Stimulated activated naive B cell treated with anti-CD40 and anti-IgM and Interleukin-4, amounts not matched to agents 10 μg/mL and 1 μg/mL and 100 μg/mL, for 72 hours (primary cell): Measurements from ENCODE around the gene AP4E1.
"Not testable (repeated sequence)": the region's sequence is repeated elsewhere in the genome, so short reads cannot be mapped to it uniquely, and the experiment has no call there.

Experiments
- ATAC-seq, 2 donors: fragments of 150-1000 bp; cut with Tn5 transposase; replicated peaks; 2 replicates each; pipeline ENCODE4 v1.10.0; 2021; ENCODE audit warnings: moderate library complexity in 1 of 2
- DNase-seq: peaks from one replicate; pipeline ENCODE4 v3.0.0; 2021
- H3K27ac Mint-ChIP-seq: one replicate; pipeline ENCODE4 v1.8.0; 2022; ENCODE audit warnings: mild to moderate bottlenecking, mixed read lengths
- H3K27me3 Mint-ChIP-seq, 2 donors: one replicate each; pipeline ENCODE4 v1.8.0; 2022; ENCODE audit warnings: mixed read lengths in 2 of 2
- H3K36me3 Mint-ChIP-seq, 2 donors: one replicate each; pipeline ENCODE4 v1.8.0; 2022; ENCODE audit warnings: mixed read lengths in 2 of 2, mild to moderate bottlenecking in 1 of 2
- H3K4me1 Mint-ChIP-seq, 2 donors: one replicate each; pipeline ENCODE4 v1.8.0; 2022; ENCODE audit warnings: mixed read lengths in 2 of 2, mild to moderate bottlenecking in 1 of 2
- H3K4me3 Mint-ChIP-seq, 2 donors: one replicate each; pipeline ENCODE4 v1.8.0; 2022; ENCODE audit warnings: mild to moderate bottlenecking in 2 of 2, mixed read lengths in 2 of 2, moderate library complexity in 1 of 2
- H3K9me3 Mint-ChIP-seq, 2 donors: one replicate each; pipeline ENCODE4 v1.8.0; 2022; ENCODE audit warnings: mixed read lengths in 2 of 2, mild to moderate bottlenecking in 1 of 2

The AP4E1 gene

GRCh38 chr15:51037474-51037873 is 129.0 kb downstream of the AP4E1 start:
- ATAC-seq, DNase-seq, H3K36me3 Mint-ChIP-seq, H3K27ac Mint-ChIP-seq, H3K27me3 Mint-ChIP-seq, H3K4me3 Mint-ChIP-seq, H3K9me3 Mint-ChIP-seq, H3K4me1 Mint-ChIP-seq: not testable (repeated sequence)

- no peak for DNase-seq
- H3K36me3 Mint-ChIP-seq = peaks cover 6% of the 10 kb centered on the region in 2 donors
- no peaks in the 10 kb centered on the region for H3K4me1 Mint-ChIP-seq
- no peaks in the 10 kb centered on the region for H3K9me3 Mint-ChIP-seq
- no peak overlapping the region for H3K4me3 Mint-ChIP-seq
- H3K27ac Mint-ChIP-seq = no peak overlapping the region
- H3K27me3 Mint-ChIP-seq = no peaks in the 10 kb centered on the region
- ATAC-seq = no peak
These were observed 129.9 kb downstream of the AP4E1 start for GRCh38 chr15:51038162-51038973.

GRCh38 chr15:51038974-51039319 is 130.5 kb downstream of the AP4E1 start:
- peaks cover 0 to 3% of the 10 kb centered on the region in 2 donors for H3K27me3 Mint-ChIP-seq
- DNase-seq = no peak
- H3K36me3 Mint-ChIP-seq = peaks cover 6% of the 10 kb centered on the region in 2 donors
- ATAC-seq = no peak
- no peak overlapping the region for H3K27ac Mint-ChIP-seq
- no peak overlapping the region for H3K4me3 Mint-ChIP-seq
- no peaks in the 10 kb centered on the region for H3K4me1 Mint-ChIP-seq
- peaks cover 0 to 2% of the 10 kb centered on the region in 2 donors for H3K9me3 Mint-ChIP-seq

DNA sequence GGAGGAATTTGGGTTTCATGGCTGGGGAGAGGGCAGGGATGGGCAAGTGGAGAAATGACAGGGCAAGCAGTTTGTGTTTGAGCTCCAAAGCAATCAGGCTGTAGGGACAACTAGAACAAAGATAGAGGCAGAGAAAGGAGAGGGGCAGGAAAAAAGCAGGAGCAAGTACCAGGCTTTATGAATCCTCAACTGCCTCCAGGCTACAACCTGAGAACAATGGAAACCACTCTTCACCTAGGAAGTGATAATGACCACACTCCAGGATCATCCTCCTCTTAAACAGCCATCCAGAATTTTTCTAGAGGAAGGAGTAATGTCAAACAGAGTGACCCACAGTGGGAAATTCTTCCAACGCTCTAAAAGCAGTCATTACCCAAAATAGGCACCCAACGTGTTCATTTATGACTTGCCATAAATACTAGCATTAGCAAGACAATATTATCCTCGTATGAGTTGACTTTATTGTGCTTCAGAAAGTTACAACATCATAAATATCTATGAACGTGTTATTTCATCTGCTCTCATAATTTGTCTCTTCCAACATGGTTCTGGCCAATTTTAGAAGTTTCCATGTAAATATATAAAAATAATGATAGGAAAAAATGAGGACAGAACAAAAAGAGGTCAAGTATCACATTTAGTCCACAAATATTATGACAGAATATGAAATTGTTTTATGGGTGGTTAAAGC is 135.7 kb downstream of the AP4E1 start:
- ATAC-seq (no peak), DNase-seq (no peak)
- H3K4me3 Mint-ChIP-seq = no peak overlapping the region
- no peaks in the 10 kb centered on the region for H3K36me3 Mint-ChIP-seq
- no peak overlapping the region for H3K27ac Mint-ChIP-seq
- peaks cover 0 to 5% of the 10 kb centered on the region in 2 donors for H3K27me3 Mint-ChIP-seq
- H3K4me1 Mint-ChIP-seq = peaks cover 3 to 14% of the 10 kb centered on the region in 2 donors
- peaks cover 0 to 2% of the 10 kb centered on the region in 2 donors for H3K9me3 Mint-ChIP-seq

- Mint-ChIP-seq H3K4me3 (no peak overlapping the region), H3K9me3 (peaks cover 0 to 2% of the 10 kb centered on the region in 2 donors), H3K27me3 (peaks cover 0 to 5% of the 10 kb centered on the region in 2 donors), H3K4me1 (peaks cover 3 to 14% of the 10 kb centered on the region in 2 donors), H3K36me3 (no peaks in the 10 kb centered on the region), H3K27ac (no peak overlapping the region)
- DNase-seq = no peak
- ATAC-seq = no peak
These were observed 137.5 kb downstream of the AP4E1 start for GRCh38 chr15:51046016-51046415.

DNA sequence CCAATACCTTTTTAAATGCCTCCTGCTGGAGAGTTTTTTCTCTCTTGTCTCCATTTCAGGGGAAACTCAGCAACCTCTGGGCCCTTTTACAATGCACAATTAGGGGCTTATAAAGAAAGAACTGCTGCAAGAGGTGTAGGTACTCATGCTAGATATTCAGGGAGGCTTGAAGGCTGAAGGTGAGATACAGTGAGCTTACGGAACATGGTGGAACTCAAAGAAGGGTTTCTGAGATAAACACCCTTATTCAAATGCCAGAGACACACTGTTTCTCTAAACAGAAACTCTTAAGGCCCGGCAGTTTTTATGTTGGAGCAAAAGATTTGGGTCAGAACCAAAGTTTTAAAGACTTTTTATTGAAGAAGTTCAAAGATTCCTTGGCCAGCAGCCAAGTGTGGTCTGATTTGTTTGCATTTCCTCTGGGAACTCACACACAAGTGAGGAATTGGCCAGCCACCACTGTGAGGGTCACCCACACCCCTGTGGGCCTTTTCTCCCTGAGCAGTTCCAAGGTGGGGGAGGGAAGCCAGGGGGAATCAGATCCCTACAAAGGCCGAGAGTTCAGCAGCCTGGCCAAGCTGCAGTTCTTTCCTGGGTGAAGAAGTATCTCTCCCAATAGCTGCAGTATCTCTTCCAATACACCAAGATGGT is 138.4 kb downstream of the AP4E1 start:
- H3K27ac Mint-ChIP-seq = no peak overlapping the region
- no peak for DNase-seq
- H3K27me3 Mint-ChIP-seq = peaks cover 5 to 6% of the 10 kb centered on the region in 2 donors
- peaks cover 0 to 2% of the 10 kb centered on the region in 2 donors for H3K9me3 Mint-ChIP-seq
- ATAC-seq = no peak
- H3K36me3 Mint-ChIP-seq = no peaks in the 10 kb centered on the region
- H3K4me1 Mint-ChIP-seq = peaks cover 6 to 19% of the 10 kb centered on the region in 2 donors
- H3K4me3 Mint-ChIP-seq = no peak overlapping the region

DNA sequence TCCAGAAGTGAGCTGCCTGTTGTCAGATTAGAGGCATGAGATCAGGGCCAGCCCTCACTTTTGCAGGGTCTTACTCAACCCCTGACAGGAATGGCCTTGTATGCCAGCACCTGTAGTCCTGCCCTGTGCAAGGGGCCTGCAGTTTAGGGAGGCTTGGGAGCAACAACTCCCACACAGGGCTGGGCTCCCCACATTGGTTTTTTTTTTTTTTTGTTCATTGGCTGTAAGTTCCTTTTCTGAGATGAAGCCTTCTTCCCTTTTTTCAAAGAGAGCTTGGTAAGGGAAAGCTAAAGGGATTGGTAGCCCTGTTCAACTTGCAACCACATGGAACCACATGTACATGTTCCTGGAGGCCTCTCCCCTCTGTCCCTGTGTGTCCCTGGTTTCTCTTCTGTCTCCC is 139.8 kb downstream of the AP4E1 start:
- Mint-ChIP-seq H3K4me1 (peaks cover 8 to 19% of the 10 kb centered on the region in 2 donors), H3K36me3 (no peaks in the 10 kb centered on the region), H3K27me3 (peaks cover 5 to 8% of the 10 kb centered on the region in 2 donors), H3K27ac (no peak overlapping the region), H3K4me3 (no peak overlapping the region), H3K9me3 (peaks cover 0 to 2% of the 10 kb centered on the region in 2 donors)
- no peak for DNase-seq
- no peak for ATAC-seq

- ATAC-seq = no peak
- peaks cover under 1 to 8% of the 10 kb centered on the region in 2 donors for H3K27me3 Mint-ChIP-seq
- no peak overlapping the region for H3K27ac Mint-ChIP-seq
- no peak for DNase-seq
- H3K9me3 Mint-ChIP-seq = no peaks in the 10 kb centered on the region
- no peak overlapping the region for H3K4me3 Mint-ChIP-seq
- H3K36me3 Mint-ChIP-seq = no peaks in the 10 kb centered on the region
- peaks cover 8 to 19% of the 10 kb centered on the region in 2 donors for H3K4me1 Mint-ChIP-seq
These were observed 140.6 kb downstream of the AP4E1 start for GRCh38 chr15:51049081-51049480.

DNA sequence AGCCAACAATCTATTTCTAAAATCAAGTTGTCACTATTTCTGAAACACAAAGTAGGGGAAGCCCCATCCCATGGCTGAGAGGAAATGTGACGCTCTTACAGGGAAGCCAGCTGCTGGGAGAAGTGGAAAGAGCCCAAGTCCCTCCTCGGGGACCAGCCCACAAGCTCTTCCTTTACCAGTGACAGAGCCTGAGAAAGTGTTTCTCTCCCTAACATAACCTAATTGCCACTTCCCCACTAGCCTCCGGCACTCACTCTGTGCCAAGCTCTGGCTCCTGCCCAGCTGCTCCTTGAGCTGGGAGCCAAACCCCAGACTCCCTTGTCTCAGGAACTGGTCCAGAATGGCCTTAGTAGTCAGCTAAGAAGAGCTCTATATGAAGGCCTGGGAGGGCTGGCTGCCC is 143.3 kb downstream of the AP4E1 start:
- no peak overlapping the region for H3K4me3 Mint-ChIP-seq
- no peak overlapping the region for H3K27ac Mint-ChIP-seq
- ATAC-seq (no peak), DNase-seq (no peak)
- H3K9me3 Mint-ChIP-seq = no peaks in the 10 kb centered on the region
- H3K27me3 Mint-ChIP-seq = peaks cover 6 to 8% of the 10 kb centered on the region in 2 donors
- H3K4me1 Mint-ChIP-seq = peaks cover 8 to 19% of the 10 kb centered on the region in 2 donors
- no peaks in the 10 kb centered on the region for H3K36me3 Mint-ChIP-seq

- no peak for ATAC-seq
- DNase-seq = no peak
- no peak overlapping the region for H3K27ac Mint-ChIP-seq
- H3K4me1 Mint-ChIP-seq = peaks cover 8 to 11% of the 10 kb centered on the region in 2 donors
- peaks cover 6 to 11% of the 10 kb centered on the region in 2 donors for H3K27me3 Mint-ChIP-seq
- no peak overlapping the region for H3K4me3 Mint-ChIP-seq
- H3K36me3 Mint-ChIP-seq = no peaks in the 10 kb centered on the region
- H3K9me3 Mint-ChIP-seq = no peaks in the 10 kb centered on the region
These were observed 145.1 kb downstream of the AP4E1 start for GRCh38 chr15:51053571-51053970.

DNA sequence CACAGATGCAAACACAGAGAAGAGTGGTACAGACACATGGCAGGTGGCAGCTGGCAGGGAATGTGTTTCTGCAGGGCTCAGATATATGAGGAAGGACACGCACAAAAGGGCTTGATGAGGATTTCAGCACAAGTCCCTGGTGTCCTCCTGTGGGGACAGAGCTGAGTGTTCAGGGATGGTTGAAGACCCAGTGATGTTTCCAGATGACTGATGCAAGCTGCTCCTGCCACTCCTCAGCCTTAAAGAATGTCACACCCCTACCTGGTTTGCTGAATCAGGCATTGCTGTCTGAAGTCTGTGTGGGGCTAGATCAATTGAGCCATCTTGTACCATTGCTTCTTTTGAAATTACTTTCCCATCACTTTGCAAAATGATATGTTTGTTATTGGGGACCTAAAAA is 146.1 kb downstream of the AP4E1 start:
- H3K4me3 Mint-ChIP-seq = no peak overlapping the region
- no peak overlapping the region for H3K27ac Mint-ChIP-seq
- H3K36me3 Mint-ChIP-seq = no peaks in the 10 kb centered on the region
- ATAC-seq (no peak), DNase-seq (no peak)
- H3K9me3 Mint-ChIP-seq = no peaks in the 10 kb centered on the region
- peaks cover 6 to 13% of the 10 kb centered on the region in 2 donors for H3K27me3 Mint-ChIP-seq
- H3K4me1 Mint-ChIP-seq = peaks cover 5% of the 10 kb centered on the region in 2 donors
